Liver (tissue), 9 donors: ENCODE measurements around the gene VAT1. TPM values are rescaled to one million over a fixed set of nuclear protein-coding genes. Genes with fewer than 3 reads are reported as not detected.

Experiments used
- DNase-seq: peaks from one replicate; pipeline ENCODE4 v3.0.0-alpha.2; 2017; ENCODE audit warnings: low spot score
- H3K27ac ChIP-seq, 2 donors: one replicate each; pipeline ENCODE4 v1.7.0; 2013; ENCODE audit warnings: inconsistent platforms in 2 of 2, low read length in 2 of 2, control low read depth in 1 of 2, low read depth in 1 of 2, mild to moderate bottlenecking in 1 of 2
- H3K27me3 ChIP-seq, 4 donors: one replicate each; pipeline versions ENCODE4 v1.6.1 to v1.7.0; 2013; ENCODE audit warnings: low read length in 3 of 4, inconsistent platforms in 1 of 4, mild to moderate bottlenecking in 1 of 4, moderate library complexity in 1 of 4; ENCODE audit not compliant: control insufficient read depth in 4 of 4, insufficient read depth in 4 of 4
- H3K36me3 ChIP-seq, 4 donors: one replicate each; pipeline versions ENCODE4 v1.6.1 to v1.7.0; 2013; ENCODE audit warnings: low read length in 3 of 4, mild to moderate bottlenecking in 3 of 4, low read depth in 1 of 4, moderate library complexity in 1 of 4; ENCODE audit not compliant: control insufficient read depth in 4 of 4, insufficient read depth in 3 of 4
- H3K4me1 ChIP-seq, 4 donors: one replicate each; pipeline versions ENCODE4 v1.6.1 to v1.7.0; 2013; ENCODE audit warnings: low read length in 3 of 4, mild to moderate bottlenecking in 3 of 4, moderate library complexity in 1 of 4; ENCODE audit not compliant: control insufficient read depth in 4 of 4, insufficient read depth in 4 of 4
- H3K4me3 ChIP-seq, 3 donors: one replicate each; pipeline versions ENCODE4 v1.6.1 to v1.7.0; 2013; ENCODE audit warnings: low read length in 3 of 3, control low read depth in 1 of 3, low read depth in 1 of 3, mild to moderate bottlenecking in 1 of 3
- H3K9ac ChIP-seq, 2 donors: one replicate each; pipeline ENCODE4 v1.7.0; 2013; ENCODE audit warnings: low read length in 2 of 2, mild to moderate bottlenecking in 2 of 2, moderate library complexity in 2 of 2, control low read depth in 1 of 2, low read depth in 1 of 2
- H3K9me3 ChIP-seq, 4 donors: one replicate each; pipeline versions ENCODE4 v1.6.1 to v1.7.0; 2013; ENCODE audit warnings: low read length in 3 of 4; ENCODE audit not compliant: control insufficient read depth in 4 of 4
- EGR1 ChIP-seq, 2 donors: IDR thresholded peaks; 2 replicates each; pipeline ENCODE4 v1.6.1; 2016 to 2018; ENCODE audit warnings: antibody characterized with exemption in 2 of 2, low read depth in 2 of 2
- FOXA1 ChIP-seq: IDR thresholded peaks from 2 replicates; pipeline ENCODE4 v1.6.1; 2016; ENCODE audit warnings: antibody characterized with exemption
- FOXA2 ChIP-seq: IDR thresholded peaks from 2 replicates; pipeline ENCODE4 v1.6.1; 2016; ENCODE audit warnings: antibody characterized with exemption
- GABPA ChIP-seq, 2 donors: IDR thresholded peaks in 1 of 2; conservative IDR thresholded peaks in 1 of 2; 2 replicates each; pipeline ENCODE4 v1.6.1; 2016; ENCODE audit warnings: antibody characterized with exemption in 2 of 2, mild to moderate bottlenecking in 1 of 2, moderate library complexity in 1 of 2
- HNF4A ChIP-seq, 2 donors: conservative IDR thresholded peaks; 2 replicates each; pipeline ENCODE4 v1.6.1; 2016; ENCODE audit warnings: antibody characterized with exemption in 2 of 2, mild to moderate bottlenecking in 2 of 2
- HNF4G ChIP-seq: IDR thresholded peaks from 2 replicates; pipeline ENCODE4 v1.6.1; 2016; ENCODE audit warnings: antibody characterized with exemption
- JUND ChIP-seq, 2 donors: IDR thresholded peaks; 2 replicates each; pipeline ENCODE4 v1.6.1; 2016; ENCODE audit warnings: antibody characterized with exemption in 2 of 2
- NR2F2 ChIP-seq: IDR thresholded peaks from 2 replicates; pipeline ENCODE4 v1.6.1; 2016; ENCODE audit warnings: antibody characterized with exemption
- RAD21 ChIP-seq, 2 donors: IDR thresholded peaks; 2 replicates each; pipeline ENCODE4 v1.6.1; 2016; ENCODE audit warnings: antibody characterized with exemption in 2 of 2, mild to moderate bottlenecking in 2 of 2
- RXRA ChIP-seq, 2 donors: IDR thresholded peaks; 2 replicates each; pipeline ENCODE4 v1.6.1; 2017 to 2018; ENCODE audit warnings: antibody characterized with exemption in 2 of 2, mild to moderate bottlenecking in 1 of 2
- SP1 ChIP-seq: IDR thresholded peaks from 2 replicates; pipeline ENCODE4 v1.6.1; 2018; ENCODE audit warnings: antibody characterized with exemption, mild to moderate bottlenecking
- TAF1 ChIP-seq: conservative IDR thresholded peaks from 2 replicates; pipeline ENCODE4 v1.6.1; 2016; ENCODE audit warnings: antibody characterized with exemption, mild to moderate bottlenecking
- YY1 ChIP-seq: IDR thresholded peaks from 2 replicates; pipeline ENCODE4 v1.6.1; 2016; ENCODE audit warnings: antibody characterized with exemption, mild to moderate bottlenecking
- WGBS: extraction: QIAGEN DNeasy Blood & Tissue Kit; methylation state at CpG from one replicate; pipeline ENCODE4 v1.1.7; 2013; 5-methylcytosine and 5-hydroxymethylcytosine counted together
- polyA plus RNA-seq, 2 donors: library from polyadenylated mRNA; stranded (reverse) in 1 of 2; unstranded in 1 of 2; fragments of 200-250 nt in 1 of 2; fragments of >200 nt in 1 of 2; fragmentation: Nextera tagmentation in 1 of 2; extraction: Ambion mirVana in 1 of 2; gene quantifications; one replicate each; pipeline versions ENCODE4 v1.2.1 to v1.2.3, GENCODE V29; 2013 to 2015
- total RNA-seq, 2 donors: library from RNA; depleted of rRNA; stranded (reverse); fragments of >200 nt; gene quantifications; one replicate each; pipeline ENCODE4 v1.2.3, GENCODE V29; 2014
- TF ChIP-seq, protein P1 (sequence below): fragments of 150-350 bp; IDR thresholded peaks from 2 replicates; pipeline ENCODE4 v1.5.1; 2017; ENCODE audit warnings: improper control_type of control experiment, low read depth, low read length; ENCODE audit not compliant: missing input control
- TF ChIP-seq, protein P2 (sequence below): IDR thresholded peaks from 2 replicates; pipeline ENCODE4 v1.6.1; 2016; ENCODE audit warnings: antibody characterized with exemption
- TF ChIP-seq, protein P3 (sequence below): IDR thresholded peaks from 2 replicates; pipeline ENCODE4 v1.6.1; 2016; ENCODE audit warnings: antibody characterized with exemption
- TF ChIP-seq, protein P4 (sequence below): IDR thresholded peaks from 2 replicates; pipeline ENCODE4 v1.6.1; 2016; ENCODE audit warnings: antibody characterized with exemption, mild to moderate bottlenecking
- TF ChIP-seq, protein P5 (sequence below): IDR thresholded peaks from 2 replicates; pipeline ENCODE4 v1.6.1; 2016; ENCODE audit warnings: antibody characterized with exemption
- donor health status: healthy.
- donor health status: healthy.
- donor health status: healthy.
- donor health status: healthy.
- donor health status: healthy.

Gene VAT1
- total and polyA plus RNA-seq, 4 donors = 16.3 to 38.8 (median 25.4) TPM

DNA sequence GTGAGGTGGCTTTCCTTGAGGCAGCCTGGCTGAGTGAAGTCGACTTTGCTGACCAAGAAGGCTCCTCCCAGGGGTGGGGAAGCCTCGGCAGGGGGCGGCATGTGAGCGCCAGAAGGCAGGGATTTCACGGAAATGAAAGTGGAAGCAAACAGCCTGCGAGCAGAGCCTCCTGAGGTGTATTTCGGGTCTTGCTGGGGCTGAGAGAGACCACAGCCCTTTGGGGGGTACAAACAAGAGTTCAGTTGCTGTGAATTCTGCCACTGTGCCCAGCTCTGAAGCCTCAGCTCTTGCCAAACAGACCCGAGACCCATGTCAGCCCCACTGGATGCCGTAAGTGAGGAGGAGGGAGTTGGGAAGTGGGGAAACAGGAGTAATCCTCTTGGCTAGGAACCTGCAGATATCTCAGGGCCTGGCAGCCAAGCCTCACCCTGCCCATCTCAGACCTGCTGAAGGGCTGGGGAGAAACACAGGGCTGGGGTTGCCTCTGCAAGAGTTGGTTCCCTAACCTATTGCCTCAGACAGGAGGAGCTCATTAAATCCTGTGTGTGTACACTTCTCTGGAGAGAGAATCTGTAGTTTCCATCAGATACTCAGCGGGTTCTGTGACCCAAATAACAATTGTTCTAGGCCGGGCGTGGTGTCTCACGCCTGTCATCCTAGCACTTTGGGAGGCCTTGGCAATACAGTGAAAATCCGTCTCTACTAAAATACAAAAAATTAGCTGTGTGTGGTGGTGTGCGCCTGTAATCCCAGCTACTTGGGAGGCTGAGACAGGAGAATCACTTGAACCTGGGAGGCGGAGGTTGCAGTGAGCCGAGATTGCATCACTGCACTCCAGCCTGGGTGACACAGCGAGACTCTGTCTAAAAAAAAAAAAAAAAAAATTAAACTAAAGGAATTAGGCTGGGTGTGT lies 15.3 kb downstream of the VAT1 start, which contains the start of gene IFI35:
Gene IFI35 (plus strand): TSS at position 146 of the 913 bp plus-strand sequence. CDS start 164 bp downstream, at position 310.
- no peaks in the 10 kb centered on the region for H3K27me3 ChIP-seq
- peaks cover 6 to 13% (median 10%) of the 10 kb centered on the region in 4 donors for H3K36me3 ChIP-seq
- peaks cover 0 to 10% (median 8%) of the 10 kb centered on the region in 4 donors for H3K4me1 ChIP-seq
- peak; percentile 77 for DNase-seq
- WGBS = 15% methylated on average over 18 of the region's 18 CpGs
- H3K27ac ChIP-seq = peak within 1 kb of the TSS; percentile 79 to 97
- no peaks in the 10 kb centered on the region for H3K9me3 ChIP-seq
- TF ChIP-seq EGR1 (IDR thresholded peaks at IDR 0.05; ENCODE audit: low read depth in 2 of 2) = peak in 1 of 2 donors; percentile 19
- TF ChIP-seq RXRA (IDR thresholded peaks at IDR 0.05) = no peak
- TF ChIP-seq, protein P1, sequence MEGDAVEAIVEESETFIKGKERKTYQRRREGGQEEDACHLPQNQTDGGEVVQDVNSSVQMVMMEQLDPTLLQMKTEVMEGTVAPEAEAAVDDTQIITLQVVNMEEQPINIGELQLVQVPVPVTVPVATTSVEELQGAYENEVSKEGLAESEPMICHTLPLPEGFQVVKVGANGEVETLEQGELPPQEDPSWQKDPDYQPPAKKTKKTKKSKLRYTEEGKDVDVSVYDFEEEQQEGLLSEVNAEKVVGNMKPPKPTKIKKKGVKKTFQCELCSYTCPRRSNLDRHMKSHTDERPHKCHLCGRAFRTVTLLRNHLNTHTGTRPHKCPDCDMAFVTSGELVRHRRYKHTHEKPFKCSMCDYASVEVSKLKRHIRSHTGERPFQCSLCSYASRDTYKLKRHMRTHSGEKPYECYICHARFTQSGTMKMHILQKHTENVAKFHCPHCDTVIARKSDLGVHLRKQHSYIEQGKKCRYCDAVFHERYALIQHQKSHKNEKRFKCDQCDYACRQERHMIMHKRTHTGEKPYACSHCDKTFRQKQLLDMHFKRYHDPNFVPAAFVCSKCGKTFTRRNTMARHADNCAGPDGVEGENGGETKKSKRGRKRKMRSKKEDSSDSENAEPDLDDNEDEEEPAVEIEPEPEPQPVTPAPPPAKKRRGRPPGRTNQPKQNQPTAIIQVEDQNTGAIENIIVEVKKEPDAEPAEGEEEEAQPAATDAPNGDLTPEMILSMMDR = peak; percentile 45
- no peak for TF ChIP-seq HNF4A (conservative IDR thresholded peaks at IDR 0.05)
- no peak for TF ChIP-seq TAF1
- peak; percentile 75 to 78 for TF ChIP-seq RAD21 (IDR thresholded peaks at IDR 0.05)
- TF ChIP-seq, protein P2, sequence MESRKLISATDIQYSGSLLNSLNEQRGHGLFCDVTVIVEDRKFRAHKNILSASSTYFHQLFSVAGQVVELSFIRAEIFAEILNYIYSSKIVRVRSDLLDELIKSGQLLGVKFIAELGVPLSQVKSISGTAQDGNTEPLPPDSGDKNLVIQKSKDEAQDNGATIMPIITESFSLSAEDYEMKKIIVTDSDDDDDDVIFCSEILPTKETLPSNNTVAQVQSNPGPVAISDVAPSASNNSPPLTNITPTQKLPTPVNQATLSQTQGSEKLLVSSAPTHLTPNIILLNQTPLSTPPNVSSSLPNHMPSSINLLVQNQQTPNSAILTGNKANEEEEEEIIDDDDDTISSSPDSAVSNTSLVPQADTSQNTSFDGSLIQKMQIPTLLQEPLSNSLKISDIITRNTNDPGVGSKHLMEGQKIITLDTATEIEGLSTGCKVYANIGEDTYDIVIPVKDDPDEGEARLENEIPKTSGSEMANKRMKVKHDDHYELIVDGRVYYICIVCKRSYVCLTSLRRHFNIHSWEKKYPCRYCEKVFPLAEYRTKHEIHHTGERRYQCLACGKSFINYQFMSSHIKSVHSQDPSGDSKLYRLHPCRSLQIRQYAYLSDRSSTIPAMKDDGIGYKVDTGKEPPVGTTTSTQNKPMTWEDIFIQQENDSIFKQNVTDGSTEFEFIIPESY = no peak
- TF ChIP-seq, protein P3, sequence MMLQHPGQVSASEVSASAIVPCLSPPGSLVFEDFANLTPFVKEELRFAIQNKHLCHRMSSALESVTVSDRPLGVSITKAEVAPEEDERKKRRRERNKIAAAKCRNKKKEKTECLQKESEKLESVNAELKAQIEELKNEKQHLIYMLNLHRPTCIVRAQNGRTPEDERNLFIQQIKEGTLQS = no peak
- no peak for TF ChIP-seq JUND (IDR thresholded peaks at IDR 0.05)
- TF ChIP-seq SP1 = peak; percentile 11
- no peak for TF ChIP-seq NR2F2
- TF ChIP-seq FOXA1 = no peak
- no peak for TF ChIP-seq GABPA (IDR thresholded peaks at IDR 0.05 in 1 of 2, conservative IDR thresholded peaks at IDR 0.05 in 1 of 2)
- peak; percentile 33 for TF ChIP-seq YY1
- TF ChIP-seq, protein P4, sequence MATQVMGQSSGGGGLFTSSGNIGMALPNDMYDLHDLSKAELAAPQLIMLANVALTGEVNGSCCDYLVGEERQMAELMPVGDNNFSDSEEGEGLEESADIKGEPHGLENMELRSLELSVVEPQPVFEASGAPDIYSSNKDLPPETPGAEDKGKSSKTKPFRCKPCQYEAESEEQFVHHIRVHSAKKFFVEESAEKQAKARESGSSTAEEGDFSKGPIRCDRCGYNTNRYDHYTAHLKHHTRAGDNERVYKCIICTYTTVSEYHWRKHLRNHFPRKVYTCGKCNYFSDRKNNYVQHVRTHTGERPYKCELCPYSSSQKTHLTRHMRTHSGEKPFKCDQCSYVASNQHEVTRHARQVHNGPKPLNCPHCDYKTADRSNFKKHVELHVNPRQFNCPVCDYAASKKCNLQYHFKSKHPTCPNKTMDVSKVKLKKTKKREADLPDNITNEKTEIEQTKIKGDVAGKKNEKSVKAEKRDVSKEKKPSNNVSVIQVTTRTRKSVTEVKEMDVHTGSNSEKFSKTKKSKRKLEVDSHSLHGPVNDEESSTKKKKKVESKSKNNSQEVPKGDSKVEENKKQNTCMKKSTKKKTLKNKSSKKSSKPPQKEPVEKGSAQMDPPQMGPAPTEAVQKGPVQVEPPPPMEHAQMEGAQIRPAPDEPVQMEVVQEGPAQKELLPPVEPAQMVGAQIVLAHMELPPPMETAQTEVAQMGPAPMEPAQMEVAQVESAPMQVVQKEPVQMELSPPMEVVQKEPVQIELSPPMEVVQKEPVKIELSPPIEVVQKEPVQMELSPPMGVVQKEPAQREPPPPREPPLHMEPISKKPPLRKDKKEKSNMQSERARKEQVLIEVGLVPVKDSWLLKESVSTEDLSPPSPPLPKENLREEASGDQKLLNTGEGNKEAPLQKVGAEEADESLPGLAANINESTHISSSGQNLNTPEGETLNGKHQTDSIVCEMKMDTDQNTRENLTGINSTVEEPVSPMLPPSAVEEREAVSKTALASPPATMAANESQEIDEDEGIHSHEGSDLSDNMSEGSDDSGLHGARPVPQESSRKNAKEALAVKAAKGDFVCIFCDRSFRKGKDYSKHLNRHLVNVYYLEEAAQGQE = peak; percentile 10
- TF ChIP-seq FOXA2 = no peak
- TF ChIP-seq HNF4G = no peak
- TF ChIP-seq, protein P5, sequence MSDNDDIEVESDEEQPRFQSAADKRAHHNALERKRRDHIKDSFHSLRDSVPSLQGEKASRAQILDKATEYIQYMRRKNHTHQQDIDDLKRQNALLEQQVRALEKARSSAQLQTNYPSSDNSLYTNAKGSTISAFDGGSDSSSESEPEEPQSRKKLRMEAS = no peak
- H3K4me3 ChIP-seq = peak within 1 kb of the TSS; percentile 52 to 99 (median 58)
- peak within 1 kb of the TSS; percentile 37 to 94 for H3K9ac ChIP-seq
